Endodermal cell (in vitro differentiated cells): Measurements from ENCODE around the gene KLK6. TPM values are rescaled to one million over a fixed set of nuclear protein-coding genes. Genes with fewer than 3 reads are reported as not detected.

Experiments
- DNase-seq: peaks from one replicate; pipeline ENCODE4 v3.0.0-alpha.2; 2017
- H3K27ac ChIP-seq: 2 replicates; pipeline ENCODE4 v1.5.1; 2013; ENCODE audit warnings: mild to moderate bottlenecking, low read depth, low read length, moderate library complexity
- H3K27me3 ChIP-seq: 2 replicates; pipeline ENCODE4 v1.6.1; 2013; ENCODE audit warnings: mild to moderate bottlenecking, low read length, moderate library complexity; ENCODE audit not compliant: insufficient read depth, control insufficient read depth, poor library complexity, severe bottlenecking
- H3K36me3 ChIP-seq: 2 replicates; pipeline ENCODE4 v1.7.0; 2013; ENCODE audit warnings: mild to moderate bottlenecking, low read length, moderate library complexity; ENCODE audit not compliant: control insufficient read depth, insufficient read depth
- H3K4me1 ChIP-seq: one replicate; pipeline ENCODE4 v1.7.0; 2013; ENCODE audit warnings: low read length; ENCODE audit not compliant: control insufficient read depth, insufficient read depth
- H3K4me3 ChIP-seq: 2 replicates; pipeline ENCODE4 v1.5.1; 2013; ENCODE audit warnings: mild to moderate bottlenecking, low read length, moderate library complexity
- H3K9ac ChIP-seq: 2 replicates; pipeline ENCODE4 v1.6.1; 2013; ENCODE audit warnings: mild to moderate bottlenecking, low read length, moderate library complexity; ENCODE audit not compliant: poor library complexity, severe bottlenecking; ENCODE audit errors: extremely low read depth
- H3K9me3 ChIP-seq: 2 replicates; pipeline ENCODE4 v1.6.1; 2013; ENCODE audit warnings: mild to moderate bottlenecking, low read length, moderate library complexity; ENCODE audit not compliant: control insufficient read depth
- H3K27ac Mint-ChIP-seq: 2 replicates; pipeline ENCODE4 v1.8.0; 2020; ENCODE audit warnings: mixed read lengths
- H3K27me3 Mint-ChIP-seq: 2 replicates; pipeline ENCODE4 v1.8.0; 2021; ENCODE audit warnings: mild to moderate bottlenecking, mixed read lengths; ENCODE audit not compliant: insufficient read depth
- H3K36me3 Mint-ChIP-seq: 2 replicates; pipeline ENCODE4 v1.8.0; 2020; ENCODE audit warnings: low read depth, mixed read lengths
- H3K4me1 Mint-ChIP-seq: 2 replicates; pipeline ENCODE4 v1.8.0; 2020; ENCODE audit warnings: mixed read lengths
- H3K4me3 Mint-ChIP-seq: 2 replicates; pipeline ENCODE4 v1.8.0; 2020; ENCODE audit warnings: mild to moderate bottlenecking, moderate library complexity, mixed read lengths
- H3K9me3 Mint-ChIP-seq: 2 replicates; pipeline ENCODE4 v1.8.0; 2020; ENCODE audit warnings: mild to moderate bottlenecking, mixed read lengths
- CTCF ChIP-seq: fragments of 200-600 bp; sonication (generic); conservative IDR thresholded peaks from 2 replicates; pipeline ENCODE4 v1.5.0; 2021; ENCODE audit warnings: antibody characterized with exemption, mild to moderate bottlenecking
- WGBS, 2 experiments: methylation state at CpG; one replicate each; pipeline versions ENCODE4 v1.1.5 to v1.1.7; 2013; ENCODE audit warnings: missing lambda C conversion rate in 2 of 2, mixed read lengths in 1 of 2; ENCODE audit not compliant: insufficient coverage in 1 of 2, insufficient read length in 1 of 2; 5-methylcytosine and 5-hydroxymethylcytosine counted together
- total RNA-seq, 2 donors: library from RNA; stranded (reverse); fragmentation: NEBNext Ultra II Directional in 1 of 2; extraction: Animal tissue kit (Norgen Biotek cat#: 25700) in 1 of 2; gene quantifications; 2 replicates in 1 of 2; 3 replicates in 1 of 2; pipeline ENCODE4 v1.2.1, GENCODE V29; 2021

Gene KLK6
- total RNA-seq, 2 donors from 2014 or later = 0.86 to 0.93 TPM

GRCh38 chr19:50921426-50922316 lies 47.7 kb downstream of the KLK6 start:
- Histone ChIP-seq H3K9ac (no peak overlapping the region), H3K36me3 (no peaks in the 10 kb centered on the region), H3K4me1 (no peaks in the 10 kb centered on the region), H3K27me3 (peaks cover 60% of the 10 kb centered on the region), H3K9me3 (no peaks in the 10 kb centered on the region), H3K27ac (no peak overlapping the region), H3K4me3 (no peak overlapping the region)
- Mint-ChIP-seq H3K4me3 (no peak overlapping the region), H3K27ac (peak overlapping the region; percentile 23), H3K4me1 (peaks cover 11% of the 10 kb centered on the region), H3K9me3 (no peaks in the 10 kb centered on the region), H3K27me3 (peaks cover 77% of the 10 kb centered on the region), H3K36me3 (no peaks in the 10 kb centered on the region)
- DNase-seq = peak; percentile 80
- no peak for TF ChIP-seq CTCF
- 8 to 27% methylated on average over 6 to 12 of the region's 12 CpGs for WGBS, 2 experiments

GRCh38 chr19:50916069-50916468 lies 53.3 kb downstream of the KLK6 start:
- no peak overlapping the region for H3K9ac ChIP-seq
- Mint-ChIP-seq H3K36me3 (no peaks in the 10 kb centered on the region), H3K27ac (no peak overlapping the region), H3K9me3 (no peaks in the 10 kb centered on the region), H3K27me3 (peaks cover 49% of the 10 kb centered on the region), H3K4me1 (no peaks in the 10 kb centered on the region), H3K4me3 (no peak overlapping the region)
- no peak overlapping the region for H3K27ac ChIP-seq
- no peak for DNase-seq
- WGBS, 2 experiments = 80 to 100% methylated on average over 1 of the region's 2 CpGs
- no peaks in the 10 kb centered on the region for H3K4me1 ChIP-seq
- H3K9me3 ChIP-seq = no peaks in the 10 kb centered on the region
- H3K36me3 ChIP-seq = no peaks in the 10 kb centered on the region
- no peak overlapping the region for H3K4me3 ChIP-seq
- H3K27me3 ChIP-seq = peaks cover 91% of the 10 kb centered on the region
- no peak for TF ChIP-seq CTCF

GRCh38 chr19:50912727-50913716 lies 56.4 kb downstream of the KLK6 start:
- no peaks in the 10 kb centered on the region for H3K9me3 Mint-ChIP-seq
- peaks cover 89% of the 10 kb centered on the region for H3K27me3 ChIP-seq
- no peak overlapping the region for H3K4me3 ChIP-seq
- no peak overlapping the region for H3K27ac ChIP-seq
- WGBS, 2 experiments = 45 to 46% methylated on average over 14 to 29 of the region's 29 CpGs
- H3K9ac ChIP-seq = no peak overlapping the region
- no peak overlapping the region for H3K27ac Mint-ChIP-seq
- H3K4me3 Mint-ChIP-seq = no peak overlapping the region
- no peaks in the 10 kb centered on the region for H3K36me3 ChIP-seq
- no peaks in the 10 kb centered on the region for H3K36me3 Mint-ChIP-seq
- peaks cover 35% of the 10 kb centered on the region for H3K27me3 Mint-ChIP-seq
- no peaks in the 10 kb centered on the region for H3K4me1 Mint-ChIP-seq
- DNase-seq = no peak
- no peaks in the 10 kb centered on the region for H3K4me1 ChIP-seq
- no peaks in the 10 kb centered on the region for H3K9me3 ChIP-seq
- TF ChIP-seq CTCF = no peak
